ENCODE measurements around the gene CNN1. TPM values are rescaled to one million over a fixed set of nuclear protein-coding genes. Genes with fewer than 3 reads are reported as not detected.

CNN1 gene
- total RNA-seq, 1 experiment from 2014 or later, result 0.98 TPM

- Histone ChIP-seq H3K9me3 (ENCODE audit: control insufficient read depth, insufficient read depth, low read depth, low read length) (no peaks in the 10 kb centered on the region), H3K27ac (ENCODE audit: low read length) (no peak overlapping the region), H3K27me3 (ENCODE audit: control insufficient read depth, insufficient read depth, low read length) (no peaks in the 10 kb centered on the region), H3K4me1 (ENCODE audit: control insufficient read depth, insufficient read depth, low read length) (no peaks in the 10 kb centered on the region), H3K36me3 (ENCODE audit: control insufficient read depth, insufficient read depth, low read length) (no peaks in the 10 kb centered on the region), H3K4me3 (ENCODE audit: low read depth in 2 of 2, low read length in 2 of 2) (no peak overlapping the region)
- no TSS peak for BruUV-seq (replicated peaks)
- TF ChIP-seq, protein P1, sequence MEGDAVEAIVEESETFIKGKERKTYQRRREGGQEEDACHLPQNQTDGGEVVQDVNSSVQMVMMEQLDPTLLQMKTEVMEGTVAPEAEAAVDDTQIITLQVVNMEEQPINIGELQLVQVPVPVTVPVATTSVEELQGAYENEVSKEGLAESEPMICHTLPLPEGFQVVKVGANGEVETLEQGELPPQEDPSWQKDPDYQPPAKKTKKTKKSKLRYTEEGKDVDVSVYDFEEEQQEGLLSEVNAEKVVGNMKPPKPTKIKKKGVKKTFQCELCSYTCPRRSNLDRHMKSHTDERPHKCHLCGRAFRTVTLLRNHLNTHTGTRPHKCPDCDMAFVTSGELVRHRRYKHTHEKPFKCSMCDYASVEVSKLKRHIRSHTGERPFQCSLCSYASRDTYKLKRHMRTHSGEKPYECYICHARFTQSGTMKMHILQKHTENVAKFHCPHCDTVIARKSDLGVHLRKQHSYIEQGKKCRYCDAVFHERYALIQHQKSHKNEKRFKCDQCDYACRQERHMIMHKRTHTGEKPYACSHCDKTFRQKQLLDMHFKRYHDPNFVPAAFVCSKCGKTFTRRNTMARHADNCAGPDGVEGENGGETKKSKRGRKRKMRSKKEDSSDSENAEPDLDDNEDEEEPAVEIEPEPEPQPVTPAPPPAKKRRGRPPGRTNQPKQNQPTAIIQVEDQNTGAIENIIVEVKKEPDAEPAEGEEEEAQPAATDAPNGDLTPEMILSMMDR (IDR thresholded peaks at IDR 0.05), result no peak
- TF ChIP-seq TCF7L2 (IDR thresholded peaks at IDR 0.05; ENCODE audit: low read depth, low read length) (no peak), POLR2AphosphoS5 (IDR thresholded peaks at IDR 0.05; ENCODE audit: low read depth, low read length) (no peak), SIN3A (IDR thresholded peaks at IDR 0.05; ENCODE audit: borderline replicate concordance, insufficient read depth, low read depth, low read length) (no peak)
- TF ChIP-seq, protein P2, sequence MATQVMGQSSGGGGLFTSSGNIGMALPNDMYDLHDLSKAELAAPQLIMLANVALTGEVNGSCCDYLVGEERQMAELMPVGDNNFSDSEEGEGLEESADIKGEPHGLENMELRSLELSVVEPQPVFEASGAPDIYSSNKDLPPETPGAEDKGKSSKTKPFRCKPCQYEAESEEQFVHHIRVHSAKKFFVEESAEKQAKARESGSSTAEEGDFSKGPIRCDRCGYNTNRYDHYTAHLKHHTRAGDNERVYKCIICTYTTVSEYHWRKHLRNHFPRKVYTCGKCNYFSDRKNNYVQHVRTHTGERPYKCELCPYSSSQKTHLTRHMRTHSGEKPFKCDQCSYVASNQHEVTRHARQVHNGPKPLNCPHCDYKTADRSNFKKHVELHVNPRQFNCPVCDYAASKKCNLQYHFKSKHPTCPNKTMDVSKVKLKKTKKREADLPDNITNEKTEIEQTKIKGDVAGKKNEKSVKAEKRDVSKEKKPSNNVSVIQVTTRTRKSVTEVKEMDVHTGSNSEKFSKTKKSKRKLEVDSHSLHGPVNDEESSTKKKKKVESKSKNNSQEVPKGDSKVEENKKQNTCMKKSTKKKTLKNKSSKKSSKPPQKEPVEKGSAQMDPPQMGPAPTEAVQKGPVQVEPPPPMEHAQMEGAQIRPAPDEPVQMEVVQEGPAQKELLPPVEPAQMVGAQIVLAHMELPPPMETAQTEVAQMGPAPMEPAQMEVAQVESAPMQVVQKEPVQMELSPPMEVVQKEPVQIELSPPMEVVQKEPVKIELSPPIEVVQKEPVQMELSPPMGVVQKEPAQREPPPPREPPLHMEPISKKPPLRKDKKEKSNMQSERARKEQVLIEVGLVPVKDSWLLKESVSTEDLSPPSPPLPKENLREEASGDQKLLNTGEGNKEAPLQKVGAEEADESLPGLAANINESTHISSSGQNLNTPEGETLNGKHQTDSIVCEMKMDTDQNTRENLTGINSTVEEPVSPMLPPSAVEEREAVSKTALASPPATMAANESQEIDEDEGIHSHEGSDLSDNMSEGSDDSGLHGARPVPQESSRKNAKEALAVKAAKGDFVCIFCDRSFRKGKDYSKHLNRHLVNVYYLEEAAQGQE (IDR thresholded peaks at IDR 0.05; ENCODE audit: insufficient read depth in 1 of 2, low read depth in 2 of 2, low read length in 1 of 2), result no peak
- intact Hi-C loops (cut with micrococcal nuclease; ENCODE audit: unreplicated experiment), result no loop called here
- ATAC-seq, result no peak
- in situ Hi-C loops (cut with HindIII; ENCODE audit: low pct_unique_long_range_greater_than_20kb, low sequenced_read_pairs), result no loop called here
- ChIA-PET POLR2A (no interaction called here), CTCF (no interaction called here)
- no peak for DNase-seq (ENCODE audit: low read depth, low spot score)
Observed at GRCh38 chr19:11580116-11580515, 41.5 kb downstream of the CNN1 start.

GRCh38 chr19:11581740-11582139 lies 43.1 kb downstream of the CNN1 start:
- Histone ChIP-seq H3K9me3 (ENCODE audit: control insufficient read depth, insufficient read depth, low read depth, low read length) (no peaks in the 10 kb centered on the region), H3K4me3 (ENCODE audit: low read depth in 2 of 2, low read length in 2 of 2) (no peak overlapping the region), H3K27ac (ENCODE audit: low read length) (no peak overlapping the region), H3K4me1 (ENCODE audit: control insufficient read depth, insufficient read depth, low read length) (no peaks in the 10 kb centered on the region), H3K27me3 (ENCODE audit: control insufficient read depth, insufficient read depth, low read length) (no peaks in the 10 kb centered on the region), H3K36me3 (ENCODE audit: control insufficient read depth, insufficient read depth, low read length) (no peaks in the 10 kb centered on the region)
- TF ChIP-seq, protein P2 (IDR thresholded peaks at IDR 0.05; ENCODE audit: insufficient read depth in 1 of 2, low read depth in 2 of 2, low read length in 1 of 2), result no peak
- no peak for TF ChIP-seq TCF7L2 (IDR thresholded peaks at IDR 0.05; ENCODE audit: low read depth, low read length)
- TF ChIP-seq, protein P1 (IDR thresholded peaks at IDR 0.05), result no peak
- TF ChIP-seq POLR2AphosphoS5 (IDR thresholded peaks at IDR 0.05; ENCODE audit: low read depth, low read length), result no peak
- TF ChIP-seq SIN3A (IDR thresholded peaks at IDR 0.05; ENCODE audit: borderline replicate concordance, insufficient read depth, low read depth, low read length), result no peak
- BruUV-seq (replicated peaks), result no TSS peak
- POLR2A ChIA-PET, result no interaction called here
- no peak for DNase-seq (ENCODE audit: low read depth, low spot score)
- intact Hi-C loops (cut with micrococcal nuclease; ENCODE audit: unreplicated experiment), result no loop called here
- CTCF ChIA-PET, result no interaction called here
- ATAC-seq, result no peak
- in situ Hi-C loops (cut with HindIII; ENCODE audit: low pct_unique_long_range_greater_than_20kb, low sequenced_read_pairs), result no loop called here

Measured in Panc1 (cell line).